AML-193 (cell line): ENCODE data around the gene CDH4.
"Not testable (repeated sequence)": the region's sequence is repeated elsewhere in the genome, so short reads cannot be mapped to it uniquely, and the experiment has no call there.

Experiments used
- DNase-seq, 2 experiments: peaks; one replicate each; lab custom pipeline; 2025; lab: John Stamatoyannopoulos, UW

CDH4 gene

DNA sequence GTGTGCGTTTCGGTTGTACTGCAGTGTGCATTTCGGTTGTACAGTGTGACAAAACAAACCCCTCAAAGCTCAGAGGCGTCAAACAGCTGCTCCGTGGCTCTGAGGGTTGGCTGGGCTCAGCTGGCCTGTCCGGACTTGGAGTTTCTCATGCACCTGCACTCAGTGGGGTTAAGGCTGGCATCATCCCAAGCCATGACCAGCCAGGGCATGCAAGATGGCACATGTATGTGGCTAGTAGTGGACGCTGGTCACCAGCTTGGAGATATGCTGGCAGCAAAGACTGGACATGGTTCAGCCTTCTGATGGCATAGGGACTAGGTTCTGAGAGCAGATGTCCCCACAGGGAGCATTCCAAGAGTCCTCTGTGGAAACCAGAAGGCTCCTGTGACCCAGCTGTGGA lies 187.2 kb downstream of the CDH4 start:
- DNase-seq, result no peak

DNA sequence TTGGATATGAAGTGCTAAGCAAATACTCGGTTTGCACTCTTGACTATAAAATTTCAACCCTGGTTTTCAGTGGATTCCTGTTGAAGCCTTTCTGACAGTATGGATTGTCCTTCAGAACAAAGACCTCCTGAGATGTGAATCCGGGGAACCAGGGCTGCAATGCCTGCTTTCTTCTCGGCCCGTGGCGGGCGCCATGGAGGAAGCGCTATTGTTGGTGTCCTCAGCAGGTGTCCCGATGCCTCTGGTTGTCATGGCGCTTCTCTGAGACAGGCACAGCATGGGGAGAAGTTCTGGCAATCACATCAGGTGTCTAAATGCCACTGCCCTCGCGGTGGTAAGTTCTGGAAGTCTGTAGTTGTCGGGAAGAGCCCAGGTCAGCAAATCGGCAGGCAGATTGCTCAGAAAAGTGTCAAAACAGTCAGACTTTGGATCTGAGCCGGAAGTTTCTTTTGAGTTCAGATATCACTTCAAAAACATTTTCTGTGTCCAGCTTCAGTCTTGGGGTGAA lies 188.5 kb downstream of the CDH4 start:
- no peak for DNase-seq

DNA sequence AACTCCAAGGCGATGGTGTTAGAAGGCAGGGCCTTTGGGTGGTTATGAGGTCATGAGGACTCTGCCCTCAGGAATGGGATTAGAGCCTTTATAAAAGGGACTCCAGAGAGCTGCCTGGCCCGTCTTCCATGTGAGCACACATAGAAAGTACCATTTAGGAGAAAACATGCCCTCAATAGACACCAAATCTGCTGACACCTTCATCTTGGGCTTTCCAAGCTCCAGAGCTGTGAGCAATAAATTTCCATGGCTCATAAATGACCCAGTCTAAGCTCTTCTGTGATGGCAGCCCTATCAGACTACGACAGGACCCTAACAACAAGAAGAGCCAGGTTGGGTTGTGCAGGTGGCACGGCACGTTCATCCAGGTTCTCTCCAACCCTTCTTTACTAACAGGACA lies 189.5 kb downstream of the CDH4 start:
- no peak for DNase-seq

DNA sequence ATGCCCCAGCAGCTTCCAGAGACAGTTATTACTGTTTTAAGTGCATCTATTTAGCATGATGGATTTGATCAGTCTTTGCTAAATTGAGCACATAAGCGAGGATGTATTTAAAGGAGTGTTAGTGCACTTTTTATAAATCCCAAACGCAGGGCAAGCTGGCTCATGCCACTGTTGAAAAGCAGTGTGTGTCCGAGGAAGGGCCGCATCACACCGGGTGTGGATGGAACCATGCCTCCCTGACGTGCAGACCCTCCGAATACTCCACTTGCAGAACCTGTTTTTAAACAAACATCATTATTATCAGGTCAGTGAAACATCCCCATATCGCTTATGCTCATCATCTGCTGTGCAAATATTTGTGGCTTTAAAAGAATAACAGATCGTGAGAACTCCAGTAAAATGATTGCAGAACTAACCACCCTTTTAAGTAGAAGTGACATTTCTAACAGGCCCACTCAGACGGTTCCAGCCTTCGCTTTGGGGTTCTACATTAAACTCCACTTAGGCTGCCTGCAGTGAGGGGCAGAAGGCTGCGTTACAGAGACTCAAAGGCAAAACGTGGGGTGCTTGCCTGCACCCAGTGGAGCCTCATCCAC lies 190.1 kb downstream of the CDH4 start:
- no peak for DNase-seq

DNA sequence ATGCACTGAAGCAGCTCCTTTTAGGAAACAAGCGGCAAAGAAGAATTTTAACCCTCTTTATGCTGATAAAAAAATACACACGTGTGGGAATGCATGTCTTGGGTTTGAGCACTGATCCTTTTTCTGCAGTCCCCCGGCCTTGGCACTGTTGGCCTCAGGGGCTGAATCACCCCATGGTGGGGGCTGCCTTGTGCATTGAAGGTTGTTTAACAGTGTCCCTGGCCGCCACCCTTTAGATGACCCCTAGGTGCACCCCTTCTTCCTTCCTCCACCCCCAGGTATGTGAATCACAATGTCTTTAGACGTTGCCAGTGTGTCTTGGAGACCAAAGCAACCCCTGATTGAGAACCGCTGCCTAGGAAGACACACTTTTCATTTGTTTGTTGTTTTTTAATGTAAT lies 190.7 kb downstream of the CDH4 start:
- DNase-seq, result no peak

DNA sequence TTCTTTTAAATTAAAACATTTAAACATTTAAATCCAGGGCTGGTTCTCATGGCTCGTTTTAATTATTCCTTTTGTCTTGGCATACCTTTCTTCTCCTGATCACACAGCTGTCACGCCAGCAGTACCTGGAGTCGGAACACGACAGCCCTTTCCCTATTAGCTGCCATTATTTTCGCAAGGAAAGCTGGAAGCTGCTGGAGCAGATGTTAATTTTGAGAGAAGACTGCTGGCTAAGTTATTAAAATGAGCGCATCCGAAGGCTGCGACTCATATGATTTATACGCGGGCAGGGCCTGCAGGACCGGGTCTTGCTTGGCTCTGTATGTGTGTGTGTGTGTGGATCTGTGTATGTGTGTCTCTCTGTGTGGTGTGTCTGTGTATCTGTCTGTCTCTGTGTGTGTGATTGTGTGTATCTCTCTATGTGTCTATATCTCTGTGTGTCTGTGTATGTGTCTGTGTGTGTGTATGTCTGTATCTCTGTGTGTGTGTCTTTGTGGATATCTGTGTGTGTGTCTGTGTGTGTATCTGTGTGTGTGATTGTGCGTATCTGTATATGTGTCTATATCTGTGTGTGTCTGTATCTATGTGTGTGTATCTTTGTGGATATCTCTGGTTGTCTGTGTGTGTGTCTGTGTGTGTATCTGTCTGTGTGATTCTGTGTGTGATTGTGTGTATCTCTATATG lies 191.5 kb downstream of the CDH4 start:
- no peak for DNase-seq

DNA sequence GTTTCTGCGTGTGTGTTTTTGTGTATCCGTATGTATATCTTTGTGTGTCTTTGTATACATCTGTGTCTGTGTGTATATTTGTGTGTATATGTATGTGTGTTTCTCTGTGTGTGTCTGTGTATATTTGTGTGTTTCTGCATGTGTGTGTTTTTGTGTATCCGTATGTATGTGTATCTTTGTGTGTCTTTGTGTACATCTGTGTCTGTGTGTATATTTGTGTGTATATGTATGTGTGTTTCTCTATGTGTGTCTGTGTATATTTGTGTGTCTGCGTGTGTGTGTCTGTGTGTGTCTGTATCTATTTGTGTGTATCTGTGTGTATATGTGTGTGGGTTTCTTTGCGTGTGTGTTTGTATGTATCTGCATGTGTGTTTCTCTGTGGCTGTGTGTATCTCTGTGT lies 192.6 kb downstream of the CDH4 start:
- no peak for DNase-seq

DNA sequence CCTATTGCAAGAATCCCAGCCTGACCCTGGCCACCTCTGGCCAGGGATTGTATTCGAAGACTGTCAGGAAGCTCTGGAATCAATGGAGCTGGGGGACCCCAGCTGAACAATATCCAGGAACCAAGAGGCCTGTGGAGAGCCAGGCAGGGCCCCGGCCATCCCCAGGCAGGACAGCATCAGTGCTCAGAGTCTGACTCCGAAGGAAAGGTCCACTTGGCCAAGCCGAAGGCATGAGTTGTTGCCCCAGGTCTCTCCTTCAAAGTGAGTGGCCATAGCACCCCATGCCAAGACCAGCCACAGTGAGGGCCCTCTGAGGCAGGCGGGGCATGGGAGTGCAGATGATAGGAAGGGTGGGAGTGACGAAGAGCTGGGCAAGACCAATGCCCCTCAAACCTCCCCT lies 193.1 kb downstream of the CDH4 start:
- no peak for DNase-seq

DNA sequence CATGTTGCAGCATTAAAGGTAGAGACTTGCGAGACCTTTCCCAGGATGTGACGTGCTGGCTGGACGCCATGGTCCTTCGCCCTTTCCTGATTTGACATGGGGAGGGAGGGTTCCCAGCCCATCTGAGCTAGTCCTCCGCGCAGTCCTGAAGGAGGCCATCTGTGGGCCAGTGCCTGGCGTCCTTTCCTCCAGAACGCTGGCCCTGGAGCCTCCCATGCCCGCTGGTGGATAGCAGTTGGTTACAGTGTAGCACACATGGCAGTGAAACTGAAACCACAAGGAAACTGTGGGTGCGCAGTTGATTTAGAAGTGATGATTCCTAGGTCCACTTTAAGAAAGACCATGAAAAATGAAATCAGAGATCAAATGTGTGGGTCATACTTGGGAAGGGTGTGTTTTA lies 193.7 kb downstream of the CDH4 start:
- DNase-seq, result no peak

DNA sequence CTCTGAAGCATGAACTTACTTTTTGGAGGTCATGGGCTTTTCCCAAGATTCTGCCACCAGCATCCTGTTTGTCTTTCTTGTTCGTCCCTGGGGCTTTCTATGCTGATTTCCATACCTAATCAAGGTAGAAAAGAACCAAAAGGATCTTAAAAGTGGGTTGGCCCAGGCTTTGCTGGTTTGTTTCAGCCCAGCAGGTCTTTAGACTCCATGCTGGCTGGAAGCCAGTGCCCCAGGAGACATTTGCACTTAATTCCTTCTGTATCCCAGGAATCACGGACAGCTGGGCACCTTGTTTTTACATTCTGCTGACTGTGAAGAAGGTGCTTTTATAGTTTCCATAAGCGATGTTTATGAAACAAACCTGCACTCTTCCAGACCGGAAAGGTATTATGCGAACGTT lies 195.9 kb downstream of the CDH4 start:
- no peak for DNase-seq

DNA sequence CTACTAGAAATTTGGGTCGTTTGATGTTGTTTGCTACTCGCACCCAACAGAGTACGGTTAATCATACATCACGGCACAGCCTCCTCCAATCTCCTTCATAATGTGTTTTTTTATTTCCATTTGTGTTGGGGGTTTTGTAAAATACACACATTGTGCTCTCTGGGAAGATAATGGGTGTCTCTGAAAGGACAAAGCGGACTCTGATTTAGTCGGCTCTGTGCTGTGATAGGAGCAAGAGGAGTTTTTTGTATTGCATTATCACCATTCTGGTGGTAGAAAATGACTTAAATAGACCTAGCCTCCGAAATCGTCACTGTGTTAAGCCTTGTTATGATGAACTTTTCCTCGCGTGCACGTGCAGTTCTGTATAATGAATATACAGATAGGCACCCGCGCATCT lies 196.3 kb downstream of the CDH4 start:
- no peak for DNase-seq

DNA sequence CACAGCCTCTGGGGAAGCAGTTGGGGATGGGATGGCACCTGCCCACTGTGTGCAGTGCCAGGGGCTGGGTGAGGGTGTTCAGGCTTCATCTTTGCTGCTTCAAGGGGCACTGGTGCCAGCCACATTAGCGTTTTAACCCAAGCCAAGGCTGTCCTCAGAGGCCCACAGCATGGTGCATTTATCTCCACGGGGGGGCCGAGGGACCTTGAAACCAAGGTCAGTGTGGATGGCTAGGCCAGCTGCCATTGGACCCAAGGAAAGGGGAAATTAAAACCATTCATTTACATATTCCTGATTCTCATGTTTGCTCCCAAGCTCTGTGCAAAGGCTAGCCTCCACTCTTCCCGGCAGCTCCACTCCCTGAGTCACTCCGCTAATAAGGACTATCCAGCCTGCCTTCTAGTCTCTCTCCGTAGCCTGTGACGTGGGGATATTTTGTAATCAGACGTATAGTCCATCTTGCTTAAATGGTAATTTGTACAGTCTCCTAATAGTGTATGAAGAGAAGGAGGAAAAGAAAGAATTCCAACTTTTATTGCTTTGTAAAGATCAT lies 197.1 kb downstream of the CDH4 start:
- DNase-seq, result no peak

DNA sequence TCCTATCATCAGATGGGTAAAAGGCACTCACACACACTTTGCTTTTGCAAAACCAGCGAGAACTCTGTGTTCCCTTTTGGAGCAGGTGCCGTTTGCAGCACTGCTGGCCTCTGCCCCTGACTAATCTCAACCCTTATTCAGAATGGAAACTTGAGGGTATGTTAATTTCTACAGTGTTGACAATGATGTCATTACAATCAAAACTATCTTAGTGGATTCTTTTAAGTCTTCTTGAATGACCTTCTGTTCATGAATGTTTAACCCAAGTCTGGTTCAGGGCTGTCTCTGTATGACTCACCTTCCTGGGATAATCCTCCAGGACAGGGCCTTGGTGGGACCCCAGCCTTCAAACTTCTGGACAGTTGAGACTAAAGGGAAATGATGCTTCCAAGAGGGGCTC lies 197.9 kb downstream of the CDH4 start:
- no peak for DNase-seq

DNA sequence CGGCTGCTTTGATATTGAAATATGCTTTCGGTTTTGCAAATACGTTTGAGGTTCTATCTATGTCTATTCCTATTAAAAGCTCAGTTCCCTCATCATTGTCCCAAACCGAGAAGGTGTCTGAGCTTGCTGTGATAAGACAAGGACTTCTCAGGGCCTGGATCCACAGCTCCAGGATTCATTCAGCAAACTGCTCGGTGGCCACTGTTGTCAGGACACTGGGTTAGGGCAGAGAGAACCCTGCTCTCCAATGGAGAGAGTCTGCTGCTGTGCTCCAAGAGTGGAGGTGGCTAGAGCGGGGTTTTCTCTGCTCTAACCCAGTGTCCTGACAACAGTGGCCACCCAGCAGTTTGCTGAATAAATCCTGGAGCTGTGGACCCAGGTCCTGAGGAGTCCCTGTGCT lies 198.5 kb downstream of the CDH4 start:
- no peak for DNase-seq

DNA sequence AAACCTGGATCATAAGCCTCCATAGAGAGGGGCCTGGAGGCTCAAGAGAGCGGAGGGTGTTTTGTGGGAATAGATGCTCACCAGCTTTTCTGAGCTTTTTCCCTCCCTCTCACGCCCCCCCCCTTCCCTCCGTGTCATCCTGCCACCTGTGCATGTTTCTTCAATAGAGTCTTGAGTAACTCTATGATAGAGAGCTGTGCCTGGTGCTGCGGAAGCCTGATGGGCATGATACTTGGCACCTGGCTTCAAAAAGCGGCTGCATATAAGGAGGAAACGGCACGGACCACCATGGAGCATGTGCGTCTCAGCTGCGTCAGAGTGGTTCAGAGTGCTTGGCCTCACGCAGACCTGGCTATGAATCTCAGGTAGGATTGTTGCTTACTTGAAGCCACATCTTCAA lies 198.9 kb downstream of the CDH4 start:
- no peak for DNase-seq

DNA sequence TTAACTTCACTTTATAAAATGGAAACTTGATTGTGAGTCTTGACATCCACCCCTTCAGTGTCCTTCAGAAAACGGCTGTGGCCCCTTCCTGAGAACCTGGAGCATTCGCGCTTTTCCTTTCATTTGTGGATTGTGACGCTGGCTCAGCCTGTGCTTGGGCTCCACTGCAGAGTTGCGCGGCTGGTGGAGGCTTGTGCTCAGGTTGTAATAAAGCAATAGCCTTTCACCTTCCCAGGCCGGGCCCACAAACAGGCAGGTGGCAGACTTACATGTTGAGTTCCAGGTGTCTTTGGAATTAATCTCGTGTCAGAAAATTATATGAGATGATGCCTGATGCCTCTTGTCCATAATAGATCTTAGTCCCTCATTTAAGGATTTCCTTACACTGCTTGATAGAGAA lies 199.9 kb downstream of the CDH4 start:
- DNase-seq, result no peak

DNA sequence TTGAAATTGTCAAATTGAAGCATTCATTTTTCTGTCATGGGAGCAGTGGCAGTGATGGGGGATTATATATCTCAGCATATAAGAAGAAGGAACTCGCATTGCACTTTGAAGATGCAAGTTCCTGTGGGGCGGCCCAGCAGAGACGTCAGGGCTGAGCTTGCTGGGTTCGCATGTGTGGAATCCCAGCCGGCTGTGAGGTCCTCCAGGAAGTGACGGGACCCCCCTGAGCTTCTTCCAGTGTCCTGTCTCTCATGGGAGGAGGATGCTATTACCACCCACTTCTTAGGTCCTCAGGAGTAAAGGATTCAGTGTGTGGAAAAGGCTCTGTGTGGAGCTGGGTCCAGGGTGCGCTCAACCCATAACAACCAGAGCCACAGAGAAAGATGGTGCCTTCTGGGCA lies 201.2 kb downstream of the CDH4 start:
- no peak for DNase-seq

DNA sequence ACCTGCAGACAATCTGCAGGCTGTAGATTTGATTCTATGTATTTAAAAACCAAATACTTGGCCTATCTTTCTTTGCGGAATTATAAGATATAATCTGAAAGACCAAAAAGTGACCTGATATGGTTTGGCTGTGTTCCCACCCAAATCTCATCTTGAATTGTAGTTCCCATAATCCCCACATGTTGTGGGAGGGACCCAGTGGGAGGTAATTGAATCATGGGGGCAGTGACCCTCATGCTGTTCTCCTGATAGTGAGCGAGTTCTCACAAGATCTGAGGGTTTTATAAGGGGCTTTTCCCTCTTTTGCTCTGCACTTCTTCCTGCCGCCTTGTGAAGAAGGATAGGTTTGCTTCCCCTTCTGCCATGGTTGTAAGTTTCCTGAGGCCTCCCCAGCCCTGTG lies 201.6 kb downstream of the CDH4 start:
- not testable (repeated sequence) for DNase-seq

DNA sequence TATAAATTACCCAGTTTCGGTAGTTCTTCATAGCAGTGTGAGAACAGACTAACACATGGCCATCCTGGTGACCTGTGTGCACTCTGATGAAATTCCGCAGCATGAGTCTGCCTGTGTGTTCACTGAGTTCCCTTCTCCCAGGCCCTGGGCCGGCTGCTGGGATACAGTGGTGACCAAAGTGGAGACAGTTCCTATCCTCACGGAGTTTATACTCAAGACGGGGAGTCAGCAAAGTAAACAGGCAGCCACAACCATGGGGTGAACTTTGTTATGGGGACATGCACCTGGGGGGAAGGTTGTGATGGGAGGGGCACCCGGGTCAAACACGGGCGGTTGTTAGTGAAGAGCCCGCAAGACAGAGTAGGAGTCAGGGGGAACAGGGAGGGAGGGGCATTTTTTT lies 202.0 kb downstream of the CDH4 start:
- no peak for DNase-seq

DNA sequence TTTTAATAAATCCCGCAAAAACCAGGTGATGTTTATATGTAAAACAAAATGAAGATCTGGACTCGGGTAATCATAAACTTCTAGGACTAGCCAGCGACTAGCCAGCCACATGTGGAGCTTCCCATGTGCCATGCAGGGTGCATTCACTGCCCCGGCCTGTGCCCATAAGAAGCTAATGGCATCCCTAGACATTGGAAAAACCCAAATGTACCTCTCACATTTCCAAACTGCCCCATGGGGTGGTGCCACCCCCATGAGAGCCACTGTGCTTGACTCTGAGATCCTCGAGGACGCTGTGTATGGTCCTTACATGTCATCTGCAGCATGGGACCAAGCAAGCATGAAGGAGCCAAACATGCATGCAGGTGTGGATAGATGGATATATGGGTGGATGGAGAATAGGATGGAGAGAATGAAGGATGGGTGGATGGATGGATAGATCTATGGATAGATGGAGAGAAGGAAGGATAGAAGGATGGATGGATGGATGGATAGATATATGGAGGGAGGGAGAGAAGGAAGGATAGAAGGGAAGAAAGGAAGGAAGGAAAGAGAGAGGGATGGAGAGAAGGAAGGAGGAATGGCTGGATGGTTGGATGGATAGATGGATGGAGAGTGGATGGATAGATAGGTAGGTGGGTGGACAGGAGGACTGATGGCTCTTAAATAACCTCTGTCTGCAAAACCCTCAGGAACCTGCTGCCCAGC lies 203.6 kb downstream of the CDH4 start:
- no peak for DNase-seq

DNA sequence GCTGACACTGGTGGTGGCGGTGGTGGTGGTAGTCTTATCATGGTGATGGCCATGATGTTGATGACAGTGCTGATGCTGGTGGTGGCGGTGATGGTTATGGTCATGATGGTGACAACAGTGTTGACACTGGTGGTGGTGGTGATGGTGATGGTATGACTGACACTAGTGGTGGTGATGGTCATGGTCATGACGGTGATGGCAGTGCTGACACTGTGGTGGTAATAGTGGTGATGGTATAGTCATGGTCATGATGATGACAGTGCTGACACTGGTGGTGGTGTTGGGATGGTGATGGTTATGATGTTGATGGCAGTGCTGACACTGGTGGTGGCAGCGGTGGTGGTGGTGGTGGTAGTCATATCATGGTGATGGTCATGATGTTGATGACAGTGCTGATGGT lies 205.7 kb downstream of the CDH4 start:
- no peak for DNase-seq

DNA sequence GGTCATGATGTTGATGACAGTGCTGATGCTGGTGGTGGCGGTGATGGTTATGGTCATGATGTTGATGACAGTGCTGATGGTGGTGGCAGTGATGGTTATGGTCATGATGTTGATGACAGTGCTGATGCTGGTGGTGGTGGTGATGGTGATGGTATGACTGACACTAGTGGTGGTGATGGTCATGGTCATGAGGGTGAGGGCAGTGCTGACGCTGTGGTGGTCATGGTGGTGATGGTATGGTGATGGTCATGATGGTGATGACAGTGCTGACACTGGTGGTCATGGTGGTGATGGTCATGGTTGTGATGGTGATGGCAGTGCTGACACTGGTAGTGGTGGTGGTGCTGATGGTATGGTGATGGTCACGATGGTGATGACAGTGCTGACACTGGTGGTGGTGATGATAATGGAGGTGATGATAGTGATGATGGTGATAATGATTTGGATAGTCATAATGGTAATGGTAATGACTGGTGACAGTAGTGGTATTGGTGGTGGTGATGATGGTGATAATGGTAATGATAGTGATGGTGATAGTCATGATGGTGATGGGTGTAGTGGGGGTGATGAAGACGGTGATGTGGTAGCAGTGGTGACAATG lies 206.2 kb downstream of the CDH4 start:
- no peak for DNase-seq

DNA sequence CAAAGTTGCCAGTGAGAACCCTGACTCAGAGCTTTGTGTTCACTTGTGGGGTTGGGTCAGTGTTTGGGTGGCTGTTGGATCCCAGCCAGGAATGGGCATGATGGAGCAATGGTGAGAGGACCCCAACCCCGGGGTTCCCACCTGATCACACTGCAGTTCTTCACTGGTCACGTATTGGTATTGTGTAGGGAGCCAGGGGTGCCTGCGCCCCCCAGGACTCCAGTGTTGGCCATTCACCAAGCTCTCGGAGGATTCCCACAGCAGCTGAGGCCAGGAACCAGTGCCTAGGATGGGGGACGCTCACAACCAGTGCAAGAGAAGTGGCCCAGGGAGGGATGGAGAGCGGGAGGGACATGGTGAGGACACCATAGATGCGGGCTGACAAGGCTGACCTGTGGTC lies 207.2 kb downstream of the CDH4 start:
- DNase-seq, result no peak
